Right cardiac atrium (tissue), 5 donors: ENCODE results near the gene SNAI1. TPM values are rescaled to one million over a fixed set of nuclear protein-coding genes. Genes with fewer than 3 reads are reported as not detected.
"Not testable (repeated sequence)": the region's sequence is repeated elsewhere in the genome, so short reads cannot be mapped to it uniquely, and the experiment has no call there.

Source experiments
- ATAC-seq, 2 donors: fragments of 200-7000 bp; cut with Tn5 transposase; one replicate each; pipeline versions ENCODE4 v1.8.0 to v1.9.1; 2020; ENCODE audit warnings: moderate library complexity in 2 of 2, mild to moderate bottlenecking in 1 of 2
- DNase-seq, 3 donors: peaks; one replicate each; pipeline ENCODE4 v3.0.0-alpha.2; 2020
- H3K27ac ChIP-seq: one replicate; pipeline ENCODE4 v1.5.1; 2013; ENCODE audit warnings: mild to moderate bottlenecking, low read length, control low read depth, moderate library complexity
- H3K27me3 ChIP-seq: one replicate; pipeline ENCODE4 v1.6.1; 2013; ENCODE audit not compliant: control insufficient read depth, insufficient read depth
- H3K4me1 ChIP-seq: one replicate; pipeline ENCODE4 v1.6.1; 2013; ENCODE audit warnings: low read length; ENCODE audit not compliant: control insufficient read depth, insufficient read depth
- H3K4me3 ChIP-seq: one replicate; pipeline ENCODE4 v1.5.1; 2013; ENCODE audit warnings: low read length, control low read depth
- H3K9me3 ChIP-seq: one replicate; pipeline ENCODE4 v1.6.1; 2013; ENCODE audit warnings: low read length; ENCODE audit not compliant: control insufficient read depth
- WGBS: extraction: QIAGEN DNeasy Blood & Tissue Kit; methylation state at CpG from one replicate; pipeline ENCODE4 v1.1.7; 2013; 5-methylcytosine and 5-hydroxymethylcytosine counted together
- intact Hi-C, 4 donors: fragments of 100-400 bp; cut with DNase I; formaldehyde crosslinking; loops; one replicate each; pipeline versions ENCODE4 v1.11.0 to v1.14.0; 2022 to 2023
- polyA plus RNA-seq: library from polyadenylated mRNA; stranded (reverse); fragments of 200-250 nt; gene quantifications from one replicate; pipeline ENCODE4 v1.2.3, GENCODE V29; 2013
- total RNA-seq, 4 donors: library from RNA; stranded (reverse); fragmentation: NEBNext Ultra II Directional; extraction: Animal tissue kit (Norgen Biotek cat#: 25700); gene quantifications; one replicate each; pipeline ENCODE4 v1.2.1, GENCODE V29; 2021
- donor health status: healthy with polysubstance abuse.
- donor health status: DM: no; HTN: yes; CAD: no.
- donor health status: DM: no; HTN: no; CAD: no.
- donor health status: DM: no; HTN: yes; CAD: no; lungs with severe emphysema.
- donor health status: DM: yes; HTN: yes; CAD: no.

SNAI1 gene
- total and polyA plus RNA-seq, 5 donors, result 2.9 to 8.4 (median 3.6) TPM

GRCh38 chr20:50004229-50004628 is 21.4 kb downstream of the SNAI1 start:
- intact Hi-C loops, result no loop called here
- 85% methylated on average over 4 of the region's 4 CpGs for WGBS

GRCh38 chr20:50005471-50005981 is 22.7 kb downstream of the SNAI1 start:
- intact Hi-C loops, result no loop called here
- no peak overlapping the region for H3K4me3 ChIP-seq
- no peaks in the 10 kb centered on the region for H3K27me3 ChIP-seq
- ATAC-seq (peak; percentile 18 to 45), DNase-seq (peak in 1 of 3 donors; percentile 48)
- 45% methylated on average over 7 of the region's 7 CpGs for WGBS
- no peaks in the 10 kb centered on the region for H3K4me1 ChIP-seq
- no peaks in the 10 kb centered on the region for H3K9me3 ChIP-seq
- H3K27ac ChIP-seq, result peak overlapping the region; percentile 48

More at GRCh38 chr20:50004229-50004628, 21.4 kb downstream of the SNAI1 start:
- Histone ChIP-seq H3K9me3 (no peaks in the 10 kb centered on the region), H3K4me3 (no peak overlapping the region), H3K27ac (no peak overlapping the region), H3K4me1 (no peaks in the 10 kb centered on the region), H3K27me3 (no peaks in the 10 kb centered on the region)
- ATAC-seq, result no peak
- DNase-seq, result no peak

- 85% methylated on average over 2 of the region's 2 CpGs for WGBS
- H3K27ac ChIP-seq, result no peak overlapping the region
- intact Hi-C loops, result no loop called here
- no peak overlapping the region for H3K4me3 ChIP-seq
- DNase-seq, result no peak
- H3K27me3 ChIP-seq, result no peaks in the 10 kb centered on the region
- no peaks in the 10 kb centered on the region for H3K9me3 ChIP-seq
- ATAC-seq, result no peak
- no peaks in the 10 kb centered on the region for H3K4me1 ChIP-seq
These were observed 24.6 kb downstream of the SNAI1 start for GRCh38 chr20:50007369-50007768.

- DNase-seq, result peak in 1 of 3 donors; percentile 16
- Histone ChIP-seq H3K4me1 (no peaks in the 10 kb centered on the region), H3K27me3 (no peaks in the 10 kb centered on the region), H3K4me3 (no peak overlapping the region), H3K27ac (no peak overlapping the region), H3K9me3 (no peaks in the 10 kb centered on the region)
- intact Hi-C loops, result no loop called here
- ATAC-seq, result no peak
- 80% methylated on average over 3 of the region's 3 CpGs for WGBS
These were observed 25.2 kb downstream of the SNAI1 start for GRCh38 chr20:50008007-50008406.

GRCh38 chr20:50009521-50010454 is 27.0 kb downstream of the SNAI1 start:
- Histone ChIP-seq H3K27me3 (no peaks in the 10 kb centered on the region), H3K4me1 (no peaks in the 10 kb centered on the region), H3K9me3 (no peaks in the 10 kb centered on the region), H3K4me3 (peak overlapping the region; percentile 2), H3K27ac (no peak overlapping the region)
- peak in 1 of 2 donors; percentile 36 for ATAC-seq
- no peak for DNase-seq
- 24% methylated on average over 71 of the region's 71 CpGs for WGBS
- intact Hi-C loops, result no loop called here

GRCh38 chr20:50011597-50011996 is 28.8 kb downstream of the SNAI1 start:
- intact Hi-C loops, H3K4me1 ChIP-seq, H3K27ac ChIP-seq, H3K9me3 ChIP-seq, H3K27me3 ChIP-seq, ATAC-seq, DNase-seq, H3K4me3 ChIP-seq: not testable (repeated sequence)
- WGBS, result 70% methylated on average over 3 of the region's 3 CpGs

- no peaks in the 10 kb centered on the region for H3K27me3 ChIP-seq
- no peaks in the 10 kb centered on the region for H3K9me3 ChIP-seq
- no peaks in the 10 kb centered on the region for H3K4me1 ChIP-seq
- DNase-seq, result peak in 1 of 3 donors; percentile 26
- H3K27ac ChIP-seq, result no peak overlapping the region
- H3K4me3 ChIP-seq, result no peak overlapping the region
- intact Hi-C loops, result no loop called here
- 52% methylated on average over 12 of the region's 12 CpGs for WGBS
- ATAC-seq, result no peak
These were observed 29.8 kb downstream of the SNAI1 start for GRCh38 chr20:50012282-50013263.

- DNase-seq (peak in 1 of 3 donors; percentile 1), ATAC-seq (no peak)
- Histone ChIP-seq H3K9me3 (no peaks in the 10 kb centered on the region), H3K4me3 (no peak overlapping the region), H3K27me3 (no peaks in the 10 kb centered on the region), H3K4me1 (no peaks in the 10 kb centered on the region), H3K27ac (no peak overlapping the region)
- intact Hi-C loops, result no loop called here
- WGBS, result 75% methylated on average over 7 of the region's 7 CpGs
These were observed 31.2 kb downstream of the SNAI1 start for GRCh38 chr20:50013976-50014375.

- no peaks in the 10 kb centered on the region for H3K27me3 ChIP-seq
- intact Hi-C loops, result no loop called here
- WGBS, result 59% methylated on average over 38 of the region's 38 CpGs
- peak in 1 of 2 donors; percentile 10 for ATAC-seq
- H3K4me1 ChIP-seq, result no peaks in the 10 kb centered on the region
- no peak overlapping the region for H3K4me3 ChIP-seq
- peak in 2 of 3 donors; percentile 57 to 69 for DNase-seq
- H3K9me3 ChIP-seq, result no peaks in the 10 kb centered on the region
- H3K27ac ChIP-seq, result no peak overlapping the region
These were observed 32.1 kb downstream of the SNAI1 start for GRCh38 chr20:50014570-50015562.

GRCh38 chr20:50015636-50015992 is 32.8 kb downstream of the SNAI1 start:
- WGBS, result 83% methylated on average over 8 of the region's 8 CpGs
- H3K27ac ChIP-seq, result no peak overlapping the region
- no peak for DNase-seq
- H3K4me1 ChIP-seq, result no peaks in the 10 kb centered on the region
- no peaks in the 10 kb centered on the region for H3K9me3 ChIP-seq
- ATAC-seq, result no peak
- no peak overlapping the region for H3K4me3 ChIP-seq
- no peaks in the 10 kb centered on the region for H3K27me3 ChIP-seq
- intact Hi-C loops, result no loop called here
